GM18909 (cell line): ENCODE results near the gene ASPRV1.
"Not testable (repeated sequence)": the region's sequence is repeated elsewhere in the genome, so short reads cannot be mapped to it uniquely, and the experiment has no call there.

Source experiments
- ATAC-seq: cut with Tn5 transposase; IDR thresholded peaks from one replicate; pipeline ENCODE4 v1.9.1; 2021; ENCODE audit warnings: mild to moderate bottlenecking; ENCODE audit not compliant: unreplicated experiment, poor library complexity

ASPRV1 gene

GRCh38 chr2:69961496-69961895, at the start of gene ASPRV1:
TSS of gene ASPRV1 (minus strand) at chr2:69961631. CDS start at chr2:69961436, 195 bp downstream.
- no peak for ATAC-seq

DNA sequence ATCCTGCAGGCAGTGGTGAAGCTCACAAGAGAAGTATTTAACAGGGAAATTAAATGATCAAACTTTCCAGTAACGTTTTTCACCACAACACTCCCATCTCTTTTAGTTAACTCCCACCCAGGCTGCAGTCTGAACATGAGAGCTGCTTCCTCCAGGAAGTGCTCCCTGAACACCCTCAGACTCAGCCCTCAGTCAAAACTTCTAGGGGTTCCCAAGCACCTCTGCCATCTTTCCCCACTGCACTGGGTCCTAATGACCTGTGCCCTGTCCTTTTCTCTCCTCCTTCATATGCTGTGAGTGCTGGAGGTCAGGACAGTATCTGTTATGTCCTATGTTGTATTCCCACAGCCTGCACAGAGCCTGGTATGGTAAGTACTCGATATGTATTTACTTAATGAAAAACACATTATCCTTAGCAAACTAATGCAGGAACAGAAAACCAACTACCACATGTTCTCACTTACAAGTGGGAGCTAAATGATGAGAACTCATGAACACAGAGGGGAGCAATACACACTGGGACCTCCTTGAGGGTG, 49.2 kb upstream of the ASPRV1 start:
- no peak for ATAC-seq

DNA sequence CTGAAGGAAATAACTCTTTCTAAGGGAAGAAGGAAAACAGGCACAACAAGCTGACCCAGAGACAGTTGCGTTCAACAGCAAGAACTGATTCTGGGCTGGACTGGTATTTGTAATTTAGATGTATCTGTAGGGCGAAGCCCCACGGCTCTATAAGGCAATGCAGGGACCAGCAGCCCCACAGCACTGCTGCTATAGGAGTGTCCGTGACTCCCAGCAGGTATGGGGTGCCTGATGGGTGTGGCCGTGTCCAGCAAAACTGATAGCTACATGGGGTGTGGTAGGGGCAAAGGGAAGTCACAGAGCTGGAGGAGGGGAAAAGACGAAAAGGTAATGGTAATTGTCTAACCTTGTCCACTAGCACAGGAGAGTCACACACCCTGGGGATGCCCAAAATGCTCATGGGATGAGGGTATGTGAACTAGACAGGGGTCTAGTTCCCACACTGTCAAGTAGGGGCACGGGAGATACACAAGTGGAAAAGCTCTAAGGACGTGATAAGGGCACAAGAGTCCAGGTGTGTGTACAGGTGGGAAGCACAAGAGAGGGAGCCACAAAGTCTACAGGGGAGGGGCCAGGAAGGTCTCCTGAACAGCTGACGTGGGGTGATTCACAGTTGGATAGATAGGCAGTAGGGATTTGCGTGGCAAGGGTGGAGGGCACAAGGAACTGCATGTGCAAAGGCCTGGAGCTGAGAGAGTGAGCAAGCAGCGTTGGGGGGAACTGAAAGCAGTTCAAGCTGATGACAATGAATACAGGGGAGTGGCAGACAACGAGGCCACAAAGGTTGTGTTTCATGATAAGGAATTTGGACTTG, 48.5 kb upstream of the ASPRV1 start:
- no peak for ATAC-seq

- no peak for ATAC-seq
These were observed 46.9 kb upstream of the ASPRV1 start for GRCh38 chr2:70008290-70008689.

- no peak for ATAC-seq
These were observed 45.7 kb upstream of the ASPRV1 start for GRCh38 chr2:70007151-70007550.

DNA sequence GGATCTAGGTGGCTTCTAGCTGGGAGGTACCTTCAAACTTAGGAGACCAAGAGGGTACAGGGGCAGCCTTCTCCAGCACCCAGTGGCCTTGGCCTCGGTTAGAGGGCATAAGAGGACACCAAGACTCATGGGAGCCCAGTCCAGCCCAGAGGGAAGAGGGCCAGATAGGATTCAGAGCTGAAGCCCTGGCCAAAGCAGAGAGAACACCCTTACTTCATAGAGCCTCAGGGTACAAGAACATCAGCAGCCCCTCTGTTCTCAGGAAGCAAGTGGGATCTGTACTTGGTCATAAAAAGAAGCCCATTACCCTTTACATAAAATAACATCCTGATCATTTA, 45.0 kb upstream of the ASPRV1 start:
- ATAC-seq: no peak

- ATAC-seq: no peak
These were observed 44.5 kb upstream of the ASPRV1 start for GRCh38 chr2:70005752-70006446.

DNA sequence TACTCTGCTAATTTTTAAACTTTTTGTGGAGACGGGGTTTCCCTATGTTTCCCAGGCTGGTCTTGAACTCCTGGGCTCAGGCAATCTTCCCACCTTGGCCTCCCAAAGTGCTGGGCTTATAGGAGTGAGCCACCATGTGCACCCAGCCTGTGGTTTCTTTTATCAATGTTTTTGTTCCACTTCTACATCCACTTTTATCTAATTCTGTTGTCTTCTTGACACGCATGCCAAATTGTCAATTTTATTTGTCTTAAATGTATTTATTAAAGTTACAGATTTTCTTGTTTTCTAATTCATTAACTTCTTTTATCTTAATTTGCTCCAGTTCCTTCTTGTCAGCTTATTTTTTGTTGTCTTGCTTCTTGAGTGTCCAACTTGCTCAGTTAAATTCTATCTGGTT, 43.8 kb upstream of the ASPRV1 start:
- ATAC-seq: no peak

GRCh38 chr2:70003093-70003830, 41.8 kb upstream of the ASPRV1 start:
- no peak for ATAC-seq

DNA sequence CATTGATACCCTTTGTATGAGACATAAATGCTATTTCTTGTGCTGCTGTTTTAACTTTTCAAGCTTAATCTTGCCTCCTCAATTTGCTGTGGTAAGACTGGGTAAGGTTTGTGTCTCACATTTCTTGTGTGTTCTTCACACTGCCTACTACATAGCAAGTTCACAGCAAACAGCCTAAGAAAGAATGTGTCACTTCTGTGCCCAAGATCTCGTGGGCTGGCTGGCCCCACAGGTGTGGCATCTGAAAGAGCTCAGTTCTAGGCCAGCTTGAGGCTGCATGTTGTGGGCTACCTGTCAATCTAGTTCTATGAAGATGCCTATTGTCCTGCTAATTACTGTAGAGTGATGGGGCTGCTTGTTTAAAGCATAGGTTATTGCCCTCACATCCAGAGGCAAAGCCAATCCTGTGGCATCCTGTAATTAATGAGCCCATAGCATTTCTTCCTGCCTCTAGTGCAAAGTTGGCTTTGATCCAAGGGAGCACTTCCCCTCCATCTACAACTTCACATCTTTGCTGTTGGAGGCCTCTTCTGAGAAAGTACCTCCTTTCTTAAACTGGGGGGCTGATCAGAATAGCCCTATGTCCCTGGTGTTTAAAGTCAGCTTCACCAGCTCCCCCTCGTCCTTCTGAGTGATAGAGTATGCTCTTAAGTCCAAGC, 40.9 kb upstream of the ASPRV1 start:
- ATAC-seq: no peak

DNA sequence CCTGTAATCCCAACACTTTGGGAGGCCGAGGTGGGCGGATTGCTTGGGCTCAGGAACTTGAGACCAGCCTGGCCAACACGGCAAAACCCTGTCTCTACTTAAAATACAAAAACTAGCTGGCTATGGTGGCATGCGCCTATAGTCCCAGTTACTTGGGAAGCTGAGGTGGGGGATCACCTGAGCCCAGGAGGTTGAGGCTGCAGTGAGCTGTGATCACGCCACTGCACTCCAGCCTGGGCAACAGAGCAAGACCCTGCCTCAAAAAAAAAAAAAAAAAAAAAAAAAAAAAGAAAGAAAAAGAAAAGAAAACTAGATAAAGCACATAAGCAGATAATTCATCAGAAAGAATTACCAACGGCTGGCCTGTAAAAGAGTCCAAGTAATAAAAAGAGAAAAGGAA, 39.1 kb upstream of the ASPRV1 start:
- not testable (repeated sequence) for ATAC-seq

- ATAC-seq: no peak
These were observed 37.3 kb upstream of the ASPRV1 start for GRCh38 chr2:69998761-69999160.

DNA sequence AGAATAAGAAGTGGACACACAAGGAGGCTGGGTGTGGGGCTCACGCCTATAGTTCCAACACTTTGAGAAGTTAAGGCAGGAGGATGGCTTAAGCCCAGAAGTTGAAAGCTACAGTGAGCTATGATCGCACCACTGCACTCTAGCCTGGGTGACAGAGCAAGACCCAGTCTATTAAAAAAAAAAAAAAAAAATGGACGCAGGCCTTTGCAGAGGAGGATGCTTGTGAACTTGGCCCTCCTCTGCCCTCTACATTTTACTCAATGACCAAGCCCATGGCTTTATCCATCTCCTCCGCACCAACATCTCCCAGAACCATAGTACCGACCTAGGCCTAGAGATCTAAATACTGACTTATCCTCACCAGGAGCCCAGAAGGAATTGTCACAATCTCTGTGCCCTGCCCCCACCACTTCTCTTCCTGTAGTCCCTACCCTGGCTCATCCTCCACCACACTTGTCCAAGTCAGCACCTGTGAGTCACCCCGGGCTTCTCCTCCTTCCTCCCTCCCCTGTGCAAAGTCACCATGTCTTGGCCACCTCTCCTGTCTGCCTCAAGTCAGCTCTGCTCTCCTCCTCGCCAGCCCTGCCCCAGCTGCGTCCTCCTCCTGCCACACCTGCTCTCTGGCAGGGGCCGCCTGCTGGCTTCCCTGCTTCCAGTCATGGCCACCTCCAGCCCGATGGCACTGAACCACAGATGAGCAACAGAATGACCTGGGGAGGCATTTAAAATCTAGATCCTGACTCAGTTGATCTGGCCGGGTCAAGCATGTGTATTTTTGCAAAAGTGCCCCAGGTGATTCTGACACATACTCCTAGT, 35.8 kb upstream of the ASPRV1 start:
- ATAC-seq: no peak

DNA sequence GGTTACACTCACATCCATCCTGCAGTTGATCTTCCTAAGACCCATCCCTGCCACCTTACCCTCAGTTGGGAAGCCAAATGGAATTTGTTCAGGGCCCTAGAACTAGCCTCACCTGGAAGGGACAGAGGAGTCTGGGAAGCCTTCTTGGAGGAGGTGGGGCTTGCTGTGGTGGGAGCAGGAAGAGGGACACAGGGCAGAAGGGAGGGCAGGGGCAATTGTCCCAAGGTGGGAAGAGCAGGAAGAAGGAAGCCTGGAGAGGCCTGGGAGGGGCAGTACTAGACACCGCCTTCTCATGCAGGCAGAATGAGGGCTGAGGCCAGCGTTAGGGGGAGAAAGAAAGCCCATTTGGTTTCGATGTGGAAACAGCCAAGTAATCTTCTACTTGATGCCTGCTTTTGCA, 34.1 kb upstream of the ASPRV1 start:
- no peak for ATAC-seq

- no peak for ATAC-seq
These were observed 32.7 kb upstream of the ASPRV1 start for GRCh38 chr2:69994166-69994565.

GRCh38 chr2:69993708-69994107, 32.3 kb upstream of the ASPRV1 start:
- no peak for ATAC-seq

GRCh38 chr2:69993048-69993565, 31.7 kb upstream of the ASPRV1 start:
- ATAC-seq: no peak

DNA sequence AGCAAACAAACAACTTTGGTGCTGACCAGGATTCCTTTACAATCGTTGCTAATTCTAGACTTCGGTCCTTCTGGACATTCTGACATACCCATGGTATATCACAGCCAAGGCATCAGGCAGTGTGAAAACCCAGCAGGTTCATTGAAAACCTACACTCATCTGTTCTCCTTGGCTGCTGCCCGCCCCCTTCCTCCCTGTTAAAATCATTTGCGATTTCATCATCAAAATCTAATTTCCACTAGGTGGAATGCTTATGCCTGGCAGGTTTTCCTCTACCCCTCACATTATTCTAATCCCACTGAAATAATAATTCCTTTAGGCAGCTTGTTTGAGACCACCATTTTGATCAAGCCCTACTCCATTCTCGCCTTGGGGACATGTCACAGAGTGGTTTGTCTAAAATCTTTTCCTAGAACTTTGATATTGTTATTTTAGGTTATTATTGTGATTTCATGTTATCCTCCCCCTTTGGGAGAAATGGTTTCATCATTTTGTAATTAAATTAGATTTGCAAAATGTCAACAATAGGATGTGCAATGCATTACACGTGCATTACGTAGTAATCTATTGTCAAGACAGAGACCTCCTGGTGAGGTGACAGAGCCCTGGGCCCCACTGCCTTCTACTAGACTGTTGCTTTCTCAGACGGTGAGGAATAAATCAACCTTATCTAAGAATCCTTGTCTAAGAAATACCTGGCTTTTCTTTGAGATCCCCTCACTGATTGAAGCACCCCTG, 31.0 kb upstream of the ASPRV1 start:
- ATAC-seq: no peak
